Motor neuron (in vitro differentiated cells): Measurements from ENCODE around the gene SAMHD1. TPM values are rescaled to one million over a fixed set of nuclear protein-coding genes. Genes with fewer than 3 reads are reported as not detected.
"Not testable (repeated sequence)": the region's sequence is repeated elsewhere in the genome, so short reads cannot be mapped to it uniquely, and the experiment has no call there.

Source experiments
- ATAC-seq, 8 experiments: fragments of 200-7000 bp; cut with Tn5 transposase; replicated peaks in 6 of 8; 2 replicates each; pipeline ENCODE4 v1.8.0; 2021; ENCODE audit warnings: mild to moderate bottlenecking in 8 of 8, moderate library complexity in 8 of 8
- H3K27ac ChIP-seq, 2 donors: fragments of 250-450 bp; sonication (Bioruptor Pico); 2 replicates each; pipeline ENCODE4 v1.9.0; 2021; ENCODE audit warnings: antibody characterized with exemption in 2 of 2, mild to moderate bottlenecking in 2 of 2, moderate library complexity in 1 of 2
- H3K4me1 ChIP-seq, 2 donors: fragments of 250-450 bp; sonication (Bioruptor Pico); replicated peaks in 1 of 2; 2 replicates each; pipeline ENCODE4 v1.6.1; 2021; ENCODE audit warnings: antibody characterized with exemption in 2 of 2, mild to moderate bottlenecking in 2 of 2, moderate library complexity in 1 of 2
- H3K4me3 ChIP-seq, 5 donors: fragments of 250-450 bp; sonication (Bioruptor Pico); 2 replicates each; pipeline ENCODE4 v1.9.0; 2021; ENCODE audit warnings: antibody characterized with exemption in 5 of 5, mild to moderate bottlenecking in 5 of 5, moderate library complexity in 4 of 5
- WGBS, 10 experiments: fragments of 450-650 bp; shearing (Covaris generic); methylation state at CpG; one replicate each; pipeline ENCODE4 v1.0.0; 2022; 5-methylcytosine and 5-hydroxymethylcytosine counted together
- in situ Hi-C, 9 experiments: fragments of 400-800 bp; cut with MboI; loops; one replicate each; pipeline ENCODE4 v1.15.0; 2021; ENCODE audit warnings: low sequenced_read_pairs in 9 of 9, low pct_unique_long_range_greater_than_20kb in 2 of 9; ENCODE audit not compliant: unreplicated experiment in 9 of 9
- total RNA-seq, 8 experiments: library from RNA; unstranded; fragments of 300-600 nt; gene quantifications; 2 replicates each; pipeline versions ENCODE4 v1.2.3 to v1.2.4, GENCODE V29; 2022

Gene SAMHD1
- total RNA-seq, 8 experiments from 2014 or later = 5.9 to 51.8 (median 9.5) TPM

DNA sequence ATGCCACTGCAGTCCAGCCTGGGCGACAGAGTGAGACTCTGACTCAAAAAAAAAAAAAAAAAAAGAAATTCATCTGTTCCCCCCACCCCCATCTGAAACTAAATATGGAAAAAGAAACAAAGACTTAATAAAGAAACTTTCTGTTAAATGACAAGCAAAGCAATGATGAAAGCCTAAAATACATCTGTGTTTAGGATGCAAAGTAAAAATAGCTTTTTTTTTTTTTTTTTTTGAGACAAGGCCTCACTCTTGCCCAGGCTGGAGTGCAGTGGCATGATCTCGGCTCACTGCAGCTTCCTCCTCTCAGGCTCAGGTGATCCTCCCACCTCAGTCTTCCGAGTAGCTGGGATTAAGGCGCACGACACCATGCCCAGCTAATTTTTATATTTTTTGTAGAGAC lies 76.4 kb downstream of the SAMHD1 start:
- H3K4me3 ChIP-seq, H3K27ac ChIP-seq, ATAC-seq, H3K4me1 ChIP-seq: not testable (repeated sequence)
- WGBS, 10 experiments = 50 to 97% (median 80%) methylated on average over 1 to 4 of the region's 5 CpGs; no CpG with 5 or more reads in 1 of the 10 experiments
- in situ Hi-C loops = loop anchor here in 1 of 9 experiments (25.0 kb wide), 1 partner anchor 188 kb away; no protein-coding TSS in a partner anchor

- Histone ChIP-seq H3K4me1 (no peaks in the 10 kb centered on the region), H3K27ac (no peak overlapping the region), H3K4me3 (no peak overlapping the region)
- WGBS, 10 experiments = 60 to 100% (median 91%) methylated on average over 1 to 13 of the region's 13 CpGs
- ATAC-seq = no peak
- in situ Hi-C loops = no loop called here
Measured at GRCh38 chr20:36873498-36874189, 77.9 kb downstream of the SAMHD1 start.

- Histone ChIP-seq H3K27ac (no peak overlapping the region), H3K4me3 (no peak overlapping the region), H3K4me1 (no peaks in the 10 kb centered on the region)
- ATAC-seq = peak in 3 of 8 experiments; percentile 44 to 69 (median 59)
- 40 to 60% methylated on average over 1 of the region's 5 CpGs; no CpG with 5 or more reads in 8 of the 10 experiments for WGBS, 10 experiments
- in situ Hi-C loops = no loop called here
Measured at GRCh38 chr20:36872852-36873251, 78.7 kb downstream of the SAMHD1 start.

DNA sequence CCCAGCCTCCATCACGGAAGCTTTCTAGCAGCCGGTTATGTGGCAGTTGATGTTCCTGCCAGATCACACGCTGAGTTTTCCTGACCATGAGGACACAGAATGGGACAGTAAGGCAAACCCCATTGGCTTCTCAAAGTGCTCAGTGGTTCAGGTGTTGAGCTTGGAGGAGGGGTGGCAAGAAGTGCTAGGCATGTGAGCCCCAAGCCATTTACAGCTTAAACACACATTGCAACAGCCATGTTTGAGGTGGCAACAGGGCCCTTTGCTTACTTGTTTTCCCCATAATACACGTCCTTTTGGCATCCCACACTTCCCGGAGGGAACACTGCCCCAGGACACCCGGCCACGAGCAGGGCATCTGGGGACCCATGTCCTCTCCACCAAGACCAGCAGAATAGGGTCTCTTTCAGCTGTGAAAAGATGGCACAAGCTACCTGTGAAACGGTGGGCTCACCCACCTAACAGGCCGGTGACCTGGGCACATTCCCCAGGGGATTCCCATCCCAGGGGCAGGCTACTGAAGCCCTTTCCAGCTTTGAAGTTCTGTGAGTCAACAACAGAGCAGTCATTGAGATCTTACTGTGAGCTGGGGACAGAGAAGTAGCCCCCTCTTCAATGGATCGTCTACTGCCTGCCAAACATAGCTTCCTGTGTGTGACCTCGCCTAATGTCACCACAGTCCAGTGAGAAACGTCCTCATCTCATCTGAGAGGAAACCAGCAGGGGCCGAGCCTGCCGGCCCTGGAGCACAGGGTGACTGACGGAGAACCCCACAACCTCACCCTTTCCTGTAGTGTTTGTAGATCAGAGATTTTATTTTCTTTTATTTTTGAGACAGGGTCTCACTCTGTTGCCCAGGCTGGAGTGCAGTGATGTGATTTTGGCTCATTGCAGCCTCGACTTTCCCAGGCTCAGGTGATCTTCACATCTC lies 79.6 kb downstream of the SAMHD1 start:
- WGBS, 10 experiments = 25 to 100% (median 79%) methylated on average over 2 to 8 of the region's 16 CpGs; no CpG with 5 or more reads in 3 of the 10 experiments
- Histone ChIP-seq H3K4me3 (no peak overlapping the region), H3K4me1 (no peaks in the 10 kb centered on the region), H3K27ac (no peak overlapping the region)
- no peak for ATAC-seq
- in situ Hi-C loops = no loop called here

GRCh38 chr20:36866681-36867495 lies 84.6 kb downstream of the SAMHD1 start:
- WGBS, 10 experiments = 28 to 100% (median 69%) methylated on average over 2 to 7 of the region's 8 CpGs
- Histone ChIP-seq H3K4me3 (no peak overlapping the region), H3K27ac (no peak overlapping the region), H3K4me1 (peaks cover 0 to 2% of the 10 kb centered on the region in 2 donors)
- ATAC-seq = no peak
- in situ Hi-C loops = no loop called here

- Histone ChIP-seq H3K4me3 (no peak overlapping the region), H3K27ac (no peak overlapping the region), H3K4me1 (peaks cover 7% of the 10 kb centered on the region in 2 donors)
- no peak for ATAC-seq
- in situ Hi-C loops = no loop called here
- 80 to 100% methylated on average over 1 to 3 of the region's 7 CpGs; no CpG with 5 or more reads in 8 of the 10 experiments for WGBS, 10 experiments
Measured at GRCh38 chr20:36866164-36866563, 85.3 kb downstream of the SAMHD1 start.

DNA sequence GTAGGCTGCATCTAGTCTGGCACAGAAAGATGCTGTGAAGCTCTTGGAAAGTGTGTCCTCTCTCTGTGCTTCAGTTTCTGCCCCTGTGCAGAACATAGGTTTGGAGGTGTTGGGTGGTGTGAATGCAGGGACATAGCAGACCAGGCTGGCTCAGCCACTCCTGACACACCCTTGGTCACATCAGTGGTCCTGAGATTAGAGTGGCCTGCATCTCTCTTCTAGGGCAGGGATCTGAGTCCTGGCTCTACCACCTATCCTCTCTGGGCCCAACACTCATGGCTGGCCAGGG lies 85.7 kb downstream of the SAMHD1 start:
- in situ Hi-C loops = no loop called here
- ATAC-seq = no peak
- no peak overlapping the region for H3K4me3 ChIP-seq
- H3K27ac ChIP-seq = no peak overlapping the region
- peaks cover 10% of the 10 kb centered on the region in 2 donors for H3K4me1 ChIP-seq

DNA sequence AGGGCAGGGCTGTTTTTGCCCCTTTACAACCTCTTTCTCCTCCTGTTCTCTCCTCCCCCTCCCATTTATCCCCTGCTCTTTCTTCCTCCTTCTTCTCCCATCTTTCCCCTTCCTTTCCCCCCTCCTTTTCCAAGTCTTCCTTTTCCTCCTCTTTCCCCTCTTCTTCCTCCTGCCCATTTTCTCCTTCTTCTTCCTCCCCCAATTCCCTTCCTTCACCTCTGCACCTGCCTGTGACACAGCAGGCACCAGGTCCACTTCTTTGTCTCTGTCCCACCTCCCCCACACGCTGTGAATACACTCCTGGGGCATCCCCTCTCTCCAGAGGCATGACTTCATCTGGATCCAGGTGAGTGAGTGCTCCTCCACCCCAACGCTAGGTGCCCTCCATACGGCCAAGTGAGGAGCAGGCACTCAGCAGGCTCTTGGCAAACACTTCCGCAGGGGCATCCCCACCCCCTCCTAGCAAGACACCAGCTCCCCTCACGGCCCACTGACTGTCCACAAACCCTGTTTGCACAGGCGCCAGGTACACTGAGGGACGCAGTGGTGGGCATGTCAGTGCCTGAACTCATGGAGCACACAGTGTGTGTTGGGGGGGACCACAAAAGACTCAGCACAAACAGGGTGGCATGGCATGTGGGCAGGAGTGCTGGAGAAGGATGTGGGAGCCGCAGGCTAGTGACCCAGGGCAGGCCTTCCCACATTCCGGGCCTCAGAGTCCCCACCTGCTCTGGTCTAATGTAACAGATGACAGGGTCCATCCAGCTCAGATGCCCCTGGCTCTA lies 86.2 kb downstream of the SAMHD1 start:
- Histone ChIP-seq H3K4me1 (peaks cover 16% of the 10 kb centered on the region in 2 donors), H3K4me3 (no peak overlapping the region), H3K27ac (no peak overlapping the region)
- no peak for ATAC-seq
- in situ Hi-C loops = no loop called here
- WGBS, 10 experiments = 57 to 100% (median 100%) methylated on average over 1 to 4 of the region's 9 CpGs; no CpG with 5 or more reads in 3 of the 10 experiments

DNA sequence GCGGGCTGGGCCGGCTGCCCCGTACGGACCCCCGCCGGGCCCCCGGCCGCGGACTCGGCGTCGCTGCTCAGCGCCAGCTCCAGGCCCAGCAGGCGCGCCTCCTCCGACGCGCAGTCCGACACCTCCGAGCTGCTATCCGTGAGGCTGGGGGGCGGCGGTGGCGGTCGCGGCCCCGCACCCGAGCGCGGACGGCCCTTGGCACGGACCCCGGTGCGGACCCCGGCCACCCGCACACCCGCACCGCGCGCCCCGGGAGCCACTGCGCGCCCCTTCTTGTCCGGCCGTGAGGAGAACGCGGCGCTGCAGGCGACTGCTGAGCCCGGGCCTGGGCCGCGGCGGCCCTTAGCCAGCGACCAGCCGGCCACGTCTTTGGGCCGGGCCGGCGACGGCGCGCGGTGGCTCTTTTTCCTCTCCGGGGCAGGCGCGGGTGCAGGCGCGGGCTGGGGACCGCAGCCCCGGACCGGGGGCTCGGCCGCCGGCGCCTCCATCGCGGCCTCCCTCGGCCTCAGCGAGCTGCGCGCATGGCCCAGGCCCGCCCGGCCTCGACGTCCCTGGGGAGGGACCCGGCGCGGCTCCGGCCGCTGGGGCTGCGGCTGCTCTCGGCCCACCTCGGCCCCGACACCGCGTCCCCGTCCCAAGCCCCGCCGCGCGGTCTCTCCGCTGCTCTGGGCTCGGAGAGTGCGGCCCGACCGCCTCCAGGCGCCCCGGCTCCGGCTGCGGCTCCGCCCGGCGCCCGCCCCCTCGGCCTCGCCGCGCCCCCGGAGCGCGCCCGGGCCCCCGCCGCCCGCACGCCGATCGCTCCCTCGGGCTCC lies 88.4 kb downstream of the SAMHD1 start:
- Histone ChIP-seq H3K4me3 (peak overlapping the region; percentile 55 to 94 (median 68)), H3K27ac (peak overlapping the region; percentile 65 to 87), H3K4me1 (peaks cover 22 to 25% of the 10 kb centered on the region in 2 donors)
- in situ Hi-C loops = no loop called here
- ATAC-seq = peak; percentile 1 to 17 (median 5)
- 5 to 6% methylated on average over 8 to 20 of the region's 129 CpGs; no CpG with 5 or more reads in 8 of the 10 experiments for WGBS, 10 experiments

DNA sequence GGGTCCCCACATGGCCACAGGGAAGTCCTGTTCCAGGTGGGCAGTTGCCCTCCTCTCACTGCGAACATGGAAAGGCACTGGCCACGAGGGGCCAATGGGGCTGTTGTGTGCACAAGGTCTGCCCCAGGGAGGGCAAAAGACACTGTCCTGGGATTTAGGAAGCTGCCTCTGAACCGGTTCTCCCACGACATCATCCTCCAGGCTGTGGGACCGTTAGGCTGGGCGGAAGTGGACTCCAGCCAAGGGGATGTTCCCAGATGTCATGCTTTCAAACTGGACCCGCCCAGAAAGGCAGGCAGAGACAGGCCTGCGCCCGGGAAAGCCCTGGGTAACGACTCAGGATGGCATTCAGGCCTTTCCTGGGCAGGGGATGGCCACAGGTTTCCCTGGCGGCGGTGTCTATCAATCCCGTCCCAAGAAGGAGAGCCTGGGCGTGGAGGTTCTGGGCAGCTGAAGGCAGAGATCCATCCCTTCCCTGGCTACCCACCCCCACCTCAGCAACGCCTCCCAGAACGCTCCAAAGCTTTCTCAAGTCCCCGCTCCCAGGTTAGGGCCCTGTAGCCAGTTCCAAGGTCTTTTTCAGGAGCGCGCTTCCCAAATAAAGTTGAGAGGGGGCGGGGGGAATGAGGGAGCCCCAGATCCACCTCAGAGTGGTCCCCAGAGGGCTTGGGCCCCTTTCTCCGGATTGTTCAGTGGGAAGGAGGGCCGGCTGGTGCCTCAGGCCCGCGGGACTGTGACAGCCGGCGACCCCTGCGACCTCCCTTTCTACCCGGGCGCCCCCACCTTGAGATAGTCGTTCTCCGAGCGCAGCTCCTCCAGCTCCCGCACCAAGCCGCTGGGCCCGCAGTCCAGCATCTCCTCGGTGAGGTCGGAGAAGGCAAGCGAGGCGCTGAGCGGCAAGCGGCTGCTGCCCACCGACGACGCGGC lies 89.4 kb downstream of the SAMHD1 start:
- 0 to 11% (median 0%) methylated on average over 1 to 11 of the region's 45 CpGs; no CpG with 5 or more reads in 5 of the 10 experiments for WGBS, 10 experiments
- in situ Hi-C loops = no loop called here
- Histone ChIP-seq H3K4me1 (peaks cover 22 to 25% of the 10 kb centered on the region in 2 donors), H3K27ac (peak overlapping the region; percentile 65 to 87), H3K4me3 (peak overlapping the region; percentile 55 to 94 (median 68))
- peak; percentile 21 to 56 (median 38) for ATAC-seq

- no peak overlapping the region for H3K27ac ChIP-seq
Measured at GRCh38 chr20:36861625-36861874, 90.0 kb downstream of the SAMHD1 start.

More at GRCh38 chr20:36861625-36861874, 90.0 kb downstream of the SAMHD1 start:
- Histone ChIP-seq H3K4me3 (peak overlapping the region; percentile 55 to 94 (median 68)), H3K4me1 (peaks cover 22 to 25% of the 10 kb centered on the region in 2 donors)
- 17 to 45% (median 20%) methylated on average over 1 to 4 of the region's 7 CpGs; no CpG with 5 or more reads in 7 of the 10 experiments for WGBS, 10 experiments
- no peak for ATAC-seq
- in situ Hi-C loops = no loop called here
